ENCODE data around the gene TENT5C. TPM values are rescaled to one million over a fixed set of nuclear protein-coding genes. Genes with fewer than 3 reads are reported as not detected.

TENT5C gene
- total and polyA plus RNA-seq, 9 of the 15 experiments (the other 6 are each of a cell fraction or from before 2014, with no cell fraction given): 1.8 to 7.7 (median 4.0) TPM

GRCh38 chr1:117613969-117614729 lies 8.3 kb downstream of the TENT5C start (continued):
- TF ChIP-seq ZNF764 (CRISPR knock-in tag; IDR thresholded peaks at IDR 0.05; ENCODE audit: low read depth) (no peak), FOXP1 (CRISPR knock-in tag; IDR thresholded peaks at IDR 0.05) (0 out of 2 replicates have a peak, but pooled peaks have one; percentile 52), ZNF140 (CRISPR knock-in tag; IDR thresholded peaks at IDR 0.05) (no peak), KAT7 (CRISPR knock-in tag; IDR thresholded peaks at IDR 0.05; ENCODE audit: borderline replicate concordance) (no peak), ZNF217 (CRISPR knock-in tag; IDR thresholded peaks at IDR 0.05) (no peak), HBP1 (CRISPR knock-in tag; IDR thresholded peaks at IDR 0.05) (no peak), ZNF408 (CRISPR knock-in tag; IDR thresholded peaks at IDR 0.05; ENCODE audit: low read depth) (no peak), ZNF644 (tag; IDR thresholded peaks at IDR 0.05; ENCODE audit: low read depth) (no peak), ZNF134 (CRISPR knock-in tag; conservative IDR thresholded peaks at IDR 0.05) (no peak), FOXM1 (IDR thresholded peaks at IDR 0.05; ENCODE audit: low read depth) (no peak), FOXM1 (CRISPR knock-in tag; IDR thresholded peaks at IDR 0.05; ENCODE audit: low read depth) (no peak), ZNF592 (IDR thresholded peaks at IDR 0.05) (peak; percentile 84), ZNF507 (tag; conservative IDR thresholded peaks at IDR 0.05) (no peak), ZNF354B (CRISPR knock-in tag; IDR thresholded peaks at IDR 0.05) (no peak), POLR2B (IDR thresholded peaks at IDR 0.05; ENCODE audit: low read depth, partially characterized antibody) (no peak), CHD1 (IDR thresholded peaks at IDR 0.05; ENCODE audit: low read length) (no peak), CCNT2 (IDR thresholded peaks at IDR 0.05; ENCODE audit: borderline replicate concordance, extremely low read depth, insufficient read length, low read depth, low read length) (peak; percentile 55), POLR2H (tag; IDR thresholded peaks at IDR 0.05; ENCODE audit: low read depth) (no peak), ZFX (CRISPR knock-in tag; IDR thresholded peaks at IDR 0.05) (no peak), ZNF174 (CRISPR knock-in tag; IDR thresholded peaks at IDR 0.05) (no peak), PHB2 (IDR thresholded peaks at IDR 0.05; ENCODE audit: low read depth) (no peak), THAP12 (CRISPR knock-in tag; IDR thresholded peaks at IDR 0.05) (no peak)

All from K562 (cell line).